Panc1 (cell line): ENCODE measurements around the gene TRAPPC12.

ENCODE experiments used
- CTCF ChIP-seq: fragments of 450-650 bp; IDR thresholded peaks from 2 replicates; pipeline ENCODE4 v1.5.1; 2017; ENCODE audit warnings: mild to moderate bottlenecking
- POLR2AphosphoS5 ChIP-seq: IDR thresholded peaks from 2 replicates; pipeline ENCODE4 v1.6.1; 2012; ENCODE audit warnings: mild to moderate bottlenecking, low read depth, low read length, moderate library complexity

GRCh38 chr2:3405307-3405706 is 25.8 kb downstream of the TRAPPC12 start:
- TF ChIP-seq CTCF = no peak
- no peak for TF ChIP-seq POLR2AphosphoS5
